Measurements from ENCODE around the gene ISOC2.

ISOC2 gene

DNA sequence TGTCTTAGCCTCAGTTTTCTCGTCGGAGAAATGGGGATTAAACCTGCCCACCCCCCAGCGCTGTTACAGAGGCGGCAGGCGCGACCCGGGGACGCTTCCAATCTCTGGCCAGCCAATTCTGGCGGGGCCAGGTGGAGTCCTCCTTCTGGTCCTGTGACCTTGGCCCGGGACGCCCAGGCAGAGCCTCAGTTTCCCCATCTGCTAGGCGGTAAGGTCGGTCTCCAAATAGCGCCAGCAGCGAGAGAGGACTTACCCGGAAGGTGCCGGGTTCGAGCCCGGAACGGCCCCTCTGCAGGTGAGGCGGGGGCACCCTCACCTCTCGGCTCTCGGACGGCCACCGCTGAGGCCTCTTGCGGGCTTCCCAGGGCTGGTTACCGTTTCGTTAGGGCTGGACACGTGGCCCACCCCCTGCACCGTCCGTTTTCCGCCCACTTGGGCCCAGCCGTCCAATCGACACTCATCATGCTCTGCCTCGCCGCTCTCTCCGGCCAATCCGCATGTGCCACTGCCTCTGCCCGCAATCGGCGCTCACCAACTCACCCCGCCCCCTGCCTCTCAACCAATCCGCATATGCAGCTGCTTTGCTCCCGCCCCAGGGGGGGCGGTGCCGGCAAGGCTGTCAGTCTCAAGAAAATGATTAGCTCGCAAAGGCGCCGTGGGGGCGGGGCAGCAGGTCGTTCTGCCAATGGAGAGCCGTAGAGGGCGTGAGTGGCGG is at the start of gene ISOC2:
Gene ISOC2 (minus strand): TSS at position 384 of the 715 bp plus-strand sequence. CDS start 5,156 bp downstream, outside the sequence.
- peak; percentile 100 for DNase-seq (ENCODE audit: low read depth)
- H3K4me3 ChIP-seq (ENCODE audit: low read depth, low read length), result peak within 1 kb of the TSS; percentile 93
- no peak for TF ChIP-seq CTCF (IDR thresholded peaks at IDR 0.05; ENCODE audit: insufficient read depth, low read depth, low read length, missing control alignments)

- TF ChIP-seq CTCF (IDR thresholded peaks at IDR 0.05; ENCODE audit: insufficient read depth, low read depth, low read length, missing control alignments), result no peak
- no peak overlapping the region for H3K4me3 ChIP-seq (ENCODE audit: low read depth, low read length)
- no peak for DNase-seq (ENCODE audit: low read depth)
These were observed 46.7 kb upstream of the ISOC2 start for GRCh38 chr19:55508120-55508519.

DNA sequence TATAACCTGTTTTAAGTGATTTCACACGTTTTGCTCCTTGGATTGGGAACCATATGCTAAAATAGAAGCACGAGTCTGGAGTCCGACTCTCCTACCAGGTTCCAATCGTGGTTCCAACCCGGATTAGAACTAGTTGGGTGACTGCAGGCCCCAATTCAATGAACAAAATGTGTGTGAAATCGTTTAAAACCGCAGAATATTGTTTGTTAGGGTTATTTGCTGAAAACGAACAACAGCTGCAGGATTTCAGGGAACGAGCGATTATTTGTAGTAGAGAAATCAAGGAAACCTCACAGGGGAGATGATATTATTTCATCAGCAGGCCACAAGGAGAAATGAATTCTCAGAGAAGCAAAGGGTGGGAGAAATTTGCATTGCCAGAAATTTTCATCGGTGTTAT is 43.5 kb upstream of the ISOC2 start:
- TF ChIP-seq CTCF (IDR thresholded peaks at IDR 0.05; ENCODE audit: insufficient read depth, low read depth, low read length, missing control alignments), result no peak
- no peak for DNase-seq (ENCODE audit: low read depth)
- no peak overlapping the region for H3K4me3 ChIP-seq (ENCODE audit: low read depth, low read length)

- DNase-seq (ENCODE audit: low read depth), result no peak
- no peak overlapping the region; the same call in 1 of the 2 replicates for H3K4me3 ChIP-seq (ENCODE audit: low read depth, low read length)
- TF ChIP-seq CTCF (IDR thresholded peaks at IDR 0.05; ENCODE audit: insufficient read depth, low read depth, low read length, missing control alignments), result no peak
These were observed 42.8 kb upstream of the ISOC2 start for GRCh38 chr19:55504252-55504603.

GRCh38 chr19:55503502-55504251 is 42.2 kb upstream of the ISOC2 start:
- TF ChIP-seq CTCF (IDR thresholded peaks at IDR 0.05; ENCODE audit: insufficient read depth, low read depth, low read length, missing control alignments), result peak; percentile 97

GRCh38 chr19:55503157-55503501 is 41.7 kb upstream of the ISOC2 start:
- TF ChIP-seq CTCF (IDR thresholded peaks at IDR 0.05; ENCODE audit: insufficient read depth, low read depth, low read length, missing control alignments), result no peak
- no peak for DNase-seq (ENCODE audit: low read depth)
- H3K4me3 ChIP-seq (ENCODE audit: low read depth, low read length), result no peak overlapping the region

More at GRCh38 chr19:55503502-55504251, 42.2 kb upstream of the ISOC2 start:
- peak overlapping the region; percentile 43 for H3K4me3 ChIP-seq (ENCODE audit: low read depth, low read length)
- peak; percentile 94 for DNase-seq (ENCODE audit: low read depth)
